Gastrocnemius medialis (tissue), 4 donors: ENCODE results near the gene C2orf49. TPM values are rescaled to one million over a fixed set of nuclear protein-coding genes. Genes with fewer than 3 reads are reported as not detected.

ENCODE experiments used
- ATAC-seq, 2 donors: fragments of 150-250 bp; one replicate each; pipeline ENCODE4 v1.9.1; 2016
- DNase-seq, 2 donors: peaks; one replicate each; pipeline ENCODE4 v3.0.0-alpha.2; 2019
- H3K27ac ChIP-seq, 4 donors: fragments of 200-600 bp; sonication (generic); 1 replicate in 1 of 4; 2 replicates in 3 of 4; pipeline ENCODE4 v1.5.1; 2016 to 2018; ENCODE audit warnings: mild to moderate bottlenecking in 2 of 4, moderate library complexity in 1 of 4
- H3K27me3 ChIP-seq, 3 donors: fragments of 200-600 bp; sonication (generic) in 2 of 3; 1 replicate in 1 of 3; 2 replicates in 2 of 3; pipeline versions ENCODE4 v1.5.1 to v1.6.0; 2016 to 2019; ENCODE audit warnings: mild to moderate bottlenecking in 1 of 3, moderate library complexity in 1 of 3
- H3K36me3 ChIP-seq, 2 donors: fragments of 200-600 bp; sonication (generic) in 1 of 2; one replicate each; pipeline ENCODE4 v1.5.1; 2017 to 2018
- H3K4me1 ChIP-seq, 2 donors: fragments of 200-600 bp; sonication (generic) in 1 of 2; one replicate each; pipeline ENCODE4 v1.5.1; 2016 to 2017; ENCODE audit warnings: mild to moderate bottlenecking in 2 of 2
- H3K4me3 ChIP-seq, 4 donors: fragments of 200-600 bp; sonication (generic) in 3 of 4; 1 replicate in 1 of 4; 2 replicates in 3 of 4; pipeline ENCODE4 v1.5.1; 2016 to 2019; ENCODE audit warnings: mild to moderate bottlenecking in 2 of 4
- H3K9me3 ChIP-seq, 3 donors: fragments of 200-600 bp; sonication (generic) in 2 of 3; 1 replicate in 1 of 3; 2 replicates in 2 of 3; pipeline ENCODE4 v1.5.1; 2016 to 2019
- POLR2A ChIP-seq, 2 donors: fragments of 450-650 bp; IDR thresholded peaks; one replicate each; pipeline ENCODE4 v1.6.1; 2017; ENCODE audit warnings: antibody characterized with exemption in 2 of 2, mild to moderate bottlenecking in 2 of 2, moderate library complexity in 2 of 2
- in situ Hi-C, 4 donors: fragments of 200-750 bp; cut with MboI; loops; one replicate each; pipeline versions ENCODE4 v1.15.0 to v1.8.0; 2017; ENCODE audit warnings: low sequenced_read_pairs in 4 of 4
- intact Hi-C: fragments of 100-400 bp; cut with DNase I; formaldehyde crosslinking; loops from one replicate; pipeline ENCODE4 v1.15.1; 2023; ENCODE audit warnings: low total_unique reads
- total RNA-seq, 4 donors: library from RNA; depleted of rRNA; stranded (reverse); fragments of >200 nt; gene quantifications; one replicate each; pipeline versions ENCODE4 v1.1.0 to v1.2.3, GENCODE V29; 2016
- TF ChIP-seq, protein P1 (sequence below), 5 experiments: fragments of 450-650 bp in 3 of 5; fragments of 200-600 bp in 2 of 5; sonication (generic) in 2 of 5; IDR thresholded peaks in 4 of 5; conservative IDR thresholded peaks in 1 of 5; 1 replicate in 4 of 5; 2 replicates in 1 of 5; pipeline ENCODE4 v1.5.1; 2016 to 2019; ENCODE audit warnings: antibody characterized with exemption in 5 of 5, mild to moderate bottlenecking in 3 of 5, moderate library complexity in 3 of 5

The C2orf49 gene
- total RNA-seq, 4 donors from 2014 or later = 12.8 to 26.7 (median 18.6) TPM

DNA sequence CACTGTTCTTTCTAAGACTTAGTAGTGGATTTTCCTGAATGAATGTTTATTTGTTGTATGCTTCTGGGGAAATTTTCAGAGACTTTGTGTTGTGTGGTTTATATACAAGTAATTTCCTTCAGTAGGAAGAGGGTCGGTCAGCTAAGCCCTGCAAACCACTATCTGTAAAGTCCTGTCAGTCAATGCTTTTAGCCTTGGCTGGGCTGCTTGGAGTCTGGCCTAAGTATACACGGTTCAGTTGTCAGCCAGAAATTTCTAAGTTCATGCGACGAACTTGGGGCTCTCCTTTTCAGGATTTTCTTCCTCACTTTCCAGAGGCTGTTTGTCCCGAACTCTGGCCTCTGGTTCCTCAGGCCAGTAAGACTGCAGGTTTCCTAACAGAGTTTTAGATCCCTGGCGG lies 21.3 kb downstream of the C2orf49 start:
- H3K36me3 ChIP-seq = peaks cover 6 to 53% of the 10 kb centered on the region in 2 donors
- TF ChIP-seq POLR2A (IDR thresholded peaks at IDR 0.05) = no peak
- TF ChIP-seq, protein P1, sequence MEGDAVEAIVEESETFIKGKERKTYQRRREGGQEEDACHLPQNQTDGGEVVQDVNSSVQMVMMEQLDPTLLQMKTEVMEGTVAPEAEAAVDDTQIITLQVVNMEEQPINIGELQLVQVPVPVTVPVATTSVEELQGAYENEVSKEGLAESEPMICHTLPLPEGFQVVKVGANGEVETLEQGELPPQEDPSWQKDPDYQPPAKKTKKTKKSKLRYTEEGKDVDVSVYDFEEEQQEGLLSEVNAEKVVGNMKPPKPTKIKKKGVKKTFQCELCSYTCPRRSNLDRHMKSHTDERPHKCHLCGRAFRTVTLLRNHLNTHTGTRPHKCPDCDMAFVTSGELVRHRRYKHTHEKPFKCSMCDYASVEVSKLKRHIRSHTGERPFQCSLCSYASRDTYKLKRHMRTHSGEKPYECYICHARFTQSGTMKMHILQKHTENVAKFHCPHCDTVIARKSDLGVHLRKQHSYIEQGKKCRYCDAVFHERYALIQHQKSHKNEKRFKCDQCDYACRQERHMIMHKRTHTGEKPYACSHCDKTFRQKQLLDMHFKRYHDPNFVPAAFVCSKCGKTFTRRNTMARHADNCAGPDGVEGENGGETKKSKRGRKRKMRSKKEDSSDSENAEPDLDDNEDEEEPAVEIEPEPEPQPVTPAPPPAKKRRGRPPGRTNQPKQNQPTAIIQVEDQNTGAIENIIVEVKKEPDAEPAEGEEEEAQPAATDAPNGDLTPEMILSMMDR (IDR thresholded peaks at IDR 0.05 in 4 of 5, conservative IDR thresholded peaks at IDR 0.05 in 1 of 5) = no peak
- in situ Hi-C loops = no loop called here

DNA sequence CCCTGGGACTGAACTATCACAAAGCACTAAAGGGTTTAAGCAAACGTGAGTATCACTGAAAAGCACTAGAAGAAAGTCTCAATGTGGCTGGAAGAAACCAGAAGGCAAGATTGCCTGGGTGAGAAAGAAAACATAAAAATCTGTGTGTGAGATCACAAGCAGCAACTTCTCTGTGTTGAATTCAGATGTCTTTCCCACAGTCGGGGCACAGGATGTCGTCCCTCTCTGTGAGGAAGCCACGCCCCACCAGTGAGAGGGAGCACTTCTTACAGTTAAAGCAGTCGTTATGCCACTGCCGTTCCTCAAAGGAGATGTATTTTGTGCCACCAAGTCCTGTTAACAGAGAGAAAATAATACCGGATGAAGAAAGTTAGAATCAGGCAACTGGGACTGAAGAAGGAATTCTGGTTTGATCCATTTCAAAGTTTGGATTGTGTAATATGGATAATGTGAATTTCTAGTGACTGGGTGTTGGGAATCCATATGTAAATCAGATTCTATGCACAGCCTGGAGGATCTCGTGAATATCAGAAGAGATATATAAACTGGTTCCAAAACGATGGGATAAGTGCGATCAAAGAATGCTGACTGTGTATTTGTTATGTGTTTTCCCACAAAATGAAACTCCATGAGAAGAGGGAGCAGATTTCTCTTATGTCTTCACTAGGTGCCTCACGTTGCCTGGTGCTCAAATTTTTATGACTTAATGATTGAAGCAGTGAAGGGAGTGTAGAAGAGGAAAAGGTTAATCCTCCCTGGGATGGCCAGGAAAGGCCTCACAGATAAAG lies 24.0 kb downstream of the C2orf49 start:
- no peak for ATAC-seq
- intact Hi-C loops (no loop called here), in situ Hi-C loops (no loop called here)
- DNase-seq = no peak
- H3K4me3 ChIP-seq = no peak overlapping the region
- H3K36me3 ChIP-seq = peaks cover 6 to 43% of the 10 kb centered on the region in 2 donors
- H3K27ac ChIP-seq = peak overlapping the region in 2 of 4 donors; percentile 31 to 57
- TF ChIP-seq POLR2A (IDR thresholded peaks at IDR 0.05) = no peak
- TF ChIP-seq, protein P1 (IDR thresholded peaks at IDR 0.05 in 4 of 5, conservative IDR thresholded peaks at IDR 0.05 in 1 of 5) = no peak
- H3K4me1 ChIP-seq = peaks cover 0 to 12% of the 10 kb centered on the region in 2 donors
- no peaks in the 10 kb centered on the region for H3K27me3 ChIP-seq
- peaks cover 0 to 3% (median 0%) of the 10 kb centered on the region in 3 donors for H3K9me3 ChIP-seq

More for the DNA sequence above, 21.3 kb downstream of the C2orf49 start:
- no peaks in the 10 kb centered on the region for H3K27me3 ChIP-seq
- H3K9me3 ChIP-seq = peaks cover 0 to 3% (median 0%) of the 10 kb centered on the region in 3 donors
- H3K4me1 ChIP-seq = peaks cover 0 to 9% of the 10 kb centered on the region in 2 donors
- peak overlapping the region in 1 of 4 donors; percentile 14 for H3K27ac ChIP-seq
- H3K4me3 ChIP-seq = no peak overlapping the region
- no peak for ATAC-seq
- intact Hi-C loops = no loop called here
- DNase-seq = no peak

DNA sequence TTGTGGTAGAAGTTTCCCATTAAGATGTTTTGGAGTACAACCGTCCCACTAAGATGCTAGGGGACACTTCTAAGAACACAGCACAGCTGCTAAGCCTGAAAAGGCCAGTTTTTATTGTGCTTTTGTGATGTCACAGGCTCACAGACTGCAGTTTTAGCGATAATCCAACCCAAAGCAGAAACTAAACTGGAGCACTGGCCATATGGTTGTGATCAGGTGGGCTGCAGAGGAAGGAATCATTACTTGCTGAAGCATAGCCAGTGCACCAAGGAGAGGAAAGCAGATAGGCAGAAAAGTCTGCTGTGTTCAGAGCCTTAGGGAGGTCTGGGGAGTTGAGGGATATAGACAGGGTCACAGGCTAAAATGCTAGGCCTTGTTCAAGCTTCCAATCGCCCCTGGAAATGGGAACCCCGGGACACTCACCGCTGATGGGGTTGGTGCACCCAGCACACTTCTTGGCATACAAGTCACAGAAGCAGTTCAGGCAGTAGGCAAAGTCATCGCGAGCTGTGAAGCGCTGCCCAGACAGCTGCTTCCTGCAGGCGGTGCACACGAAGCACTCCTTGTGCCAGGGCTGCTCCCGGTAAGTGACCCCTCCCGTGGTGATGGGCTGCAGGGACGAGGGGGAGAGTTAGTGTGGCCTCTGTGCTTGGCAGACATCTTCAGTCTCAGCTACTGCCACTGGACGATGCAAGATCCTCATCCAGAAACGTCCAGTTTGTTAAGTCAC lies 25.7 kb downstream of the C2orf49 start:
- Histone ChIP-seq H3K36me3 (peaks cover 0 to 40% of the 10 kb centered on the region in 2 donors), H3K9me3 (no peaks in the 10 kb centered on the region), H3K4me3 (no peak overlapping the region), H3K27ac (peak overlapping the region in 2 of 4 donors; percentile 25 to 44), H3K27me3 (no peaks in the 10 kb centered on the region), H3K4me1 (peaks cover 0 to 12% of the 10 kb centered on the region in 2 donors)
- TF ChIP-seq, protein P1 (IDR thresholded peaks at IDR 0.05 in 4 of 5, conservative IDR thresholded peaks at IDR 0.05 in 1 of 5) = no peak
- no peak for TF ChIP-seq POLR2A (IDR thresholded peaks at IDR 0.05)
- in situ Hi-C loops = no loop called here
- DNase-seq (no peak), ATAC-seq (peak in 1 of 2 donors; percentile 66)
- intact Hi-C loops = no loop called here

DNA sequence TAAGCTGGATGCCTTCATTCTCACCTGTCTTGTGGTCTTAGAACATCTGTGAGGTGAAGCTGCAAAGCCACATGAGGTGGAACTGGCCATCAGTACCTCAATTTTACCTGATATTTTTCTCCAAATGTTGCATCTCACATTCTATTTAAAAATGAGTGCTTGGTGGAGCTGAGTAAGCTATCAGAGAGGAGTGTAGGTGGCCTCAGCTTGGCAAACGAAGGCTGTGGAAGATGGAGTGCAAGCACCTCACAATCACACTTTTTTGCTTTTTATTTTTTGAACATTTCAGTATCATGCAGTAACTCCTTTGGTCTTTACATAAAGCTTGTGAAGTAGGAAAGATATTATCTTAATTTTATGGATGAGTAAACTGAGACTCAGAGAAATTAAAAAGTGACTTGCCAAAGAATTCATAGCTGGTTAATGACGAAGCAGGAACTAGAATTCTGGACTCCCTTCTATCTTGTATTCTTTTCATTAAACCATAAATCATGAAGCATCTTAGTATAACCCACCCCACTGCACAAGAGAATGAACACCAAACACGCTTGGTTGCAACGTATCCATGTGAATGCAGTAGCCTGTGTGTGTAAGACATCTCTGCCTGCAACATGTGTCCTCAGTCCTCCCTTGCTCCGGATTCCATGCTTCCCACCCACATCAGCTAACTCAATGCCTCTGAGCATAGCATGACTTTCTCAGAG lies 27.2 kb downstream of the C2orf49 start:
- Histone ChIP-seq H3K36me3 (peaks cover 0 to 40% of the 10 kb centered on the region in 2 donors), H3K27me3 (no peaks in the 10 kb centered on the region), H3K9me3 (no peaks in the 10 kb centered on the region), H3K27ac (no peak overlapping the region), H3K4me3 (no peak overlapping the region), H3K4me1 (peaks cover 4 to 13% of the 10 kb centered on the region in 2 donors)
- DNase-seq (no peak), ATAC-seq (no peak)
- intact Hi-C loops (no loop called here), in situ Hi-C loops (loop anchor here in 1 of 4 donors (5.0 kb wide), 1 partner anchor 153 kb away; no protein-coding TSS in a partner anchor)
- TF ChIP-seq, protein P1 (IDR thresholded peaks at IDR 0.05 in 4 of 5, conservative IDR thresholded peaks at IDR 0.05 in 1 of 5) = no peak
- no peak for TF ChIP-seq POLR2A (IDR thresholded peaks at IDR 0.05)
